Raji (cell line): Measurements from ENCODE around the gene KCNB1.

Experiments
- POLR2A ChIP-seq: IDR thresholded peaks from 2 replicates; pipeline ENCODE4 v1.6.1; 2011; ENCODE audit warnings: low read depth, low read length, control low read depth; ENCODE audit not compliant: insufficient read depth

Gene KCNB1

DNA sequence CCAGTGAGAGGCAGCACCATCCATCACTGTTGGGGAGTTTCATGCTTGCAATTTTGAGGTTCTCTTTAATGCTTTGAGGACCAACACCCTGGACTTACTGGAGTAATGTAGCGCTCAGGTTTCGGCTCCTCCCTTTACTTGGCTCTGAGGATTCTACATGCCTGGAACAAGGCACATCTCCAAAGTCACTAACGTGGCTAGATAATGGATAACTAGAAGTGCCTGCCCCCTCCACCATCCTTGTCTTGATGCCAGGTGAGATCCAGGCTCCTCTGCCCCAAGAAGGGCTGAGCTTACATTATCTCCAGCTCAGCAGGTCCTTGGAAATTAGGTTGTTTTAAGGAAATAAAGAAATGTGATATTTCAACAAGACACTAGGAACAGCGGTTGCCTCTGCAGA lies 129.1 kb downstream of the KCNB1 start:
- TF ChIP-seq POLR2A, result no peak

DNA sequence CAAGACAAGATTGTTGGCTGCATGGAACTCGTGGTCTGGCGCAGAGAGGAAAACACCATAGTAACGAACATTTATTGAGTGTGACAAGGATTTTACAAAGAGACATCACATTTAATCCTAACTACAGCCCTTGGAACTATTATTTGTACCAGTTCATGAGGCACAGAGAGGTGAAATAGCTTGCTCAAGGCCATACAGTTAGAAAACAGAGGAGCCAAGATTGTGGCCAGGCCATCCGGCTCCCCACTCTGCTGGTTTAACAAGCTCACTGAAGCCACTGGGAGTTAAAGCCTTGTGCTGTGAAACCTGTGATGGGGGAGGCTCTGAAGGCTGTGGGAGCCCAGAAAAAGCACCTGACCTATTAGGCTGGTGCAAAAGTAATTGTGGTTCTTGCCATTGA lies 129.7 kb downstream of the KCNB1 start:
- no peak for TF ChIP-seq POLR2A

DNA sequence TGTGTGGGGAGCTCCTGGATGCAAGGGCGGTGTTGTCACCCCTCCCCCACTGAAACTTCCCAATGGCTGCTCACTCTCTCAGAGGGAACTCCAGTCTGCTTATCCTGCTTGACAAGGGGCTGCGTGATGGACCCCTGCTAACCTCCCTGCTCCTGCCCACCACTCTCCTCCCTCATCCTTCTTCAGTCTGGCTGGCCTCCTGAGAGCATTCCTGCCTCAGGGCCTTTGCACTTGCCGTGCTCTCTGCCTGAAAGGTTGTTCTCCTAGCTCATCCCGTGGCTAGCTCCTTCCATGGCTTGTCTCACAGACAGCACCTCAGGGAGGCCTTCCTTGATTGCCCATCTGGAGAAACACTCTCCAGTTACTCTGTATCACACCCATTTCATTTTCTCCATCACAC lies 130.7 kb downstream of the KCNB1 start:
- TF ChIP-seq POLR2A, result no peak

DNA sequence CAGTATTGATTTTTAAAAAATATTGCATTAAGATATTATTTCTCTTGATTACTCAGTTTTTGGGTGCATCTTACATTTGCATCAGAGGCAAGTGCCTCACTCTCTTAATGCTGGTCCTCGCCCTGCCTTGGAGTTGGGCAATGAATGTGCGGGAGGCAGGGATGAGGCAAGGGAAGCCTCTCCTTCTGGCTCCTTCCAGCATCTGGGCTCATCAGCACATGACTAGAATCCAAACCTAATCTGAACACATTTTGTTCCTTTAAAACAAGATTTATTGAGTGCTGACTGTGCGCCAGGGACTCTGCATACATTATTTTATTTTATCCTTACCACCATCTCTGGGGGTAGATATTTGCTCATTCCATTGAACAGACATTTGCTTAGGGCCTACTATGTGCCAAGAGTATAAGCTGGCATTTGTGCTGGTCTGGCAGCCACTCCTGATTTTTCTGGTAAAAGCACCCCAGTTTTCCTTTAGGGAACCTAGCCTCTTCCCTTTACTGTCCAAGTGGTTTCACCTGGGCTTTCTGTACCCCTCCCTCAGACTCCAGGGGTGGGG lies 132.7 kb downstream of the KCNB1 start:
- TF ChIP-seq POLR2A, result no peak

DNA sequence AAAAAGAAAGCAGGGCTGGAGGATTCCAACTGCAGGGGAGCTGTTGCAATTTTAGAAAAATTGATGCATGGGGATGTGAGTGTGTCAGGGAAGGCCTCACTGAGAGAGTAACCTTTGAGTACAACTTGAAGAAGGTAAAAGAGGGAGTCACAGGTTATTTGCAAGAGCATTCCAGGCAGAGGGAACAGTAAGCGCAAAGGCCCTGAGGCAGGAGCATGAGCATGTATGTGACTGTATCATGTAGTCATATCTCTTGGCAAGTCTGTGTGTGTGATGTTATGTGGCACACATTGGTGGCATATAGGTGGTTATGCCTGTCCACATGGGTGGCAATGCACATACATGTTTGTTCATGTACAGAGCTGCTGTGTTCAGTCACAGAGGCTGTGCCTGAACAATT lies 133.4 kb downstream of the KCNB1 start:
- TF ChIP-seq POLR2A, result no peak

DNA sequence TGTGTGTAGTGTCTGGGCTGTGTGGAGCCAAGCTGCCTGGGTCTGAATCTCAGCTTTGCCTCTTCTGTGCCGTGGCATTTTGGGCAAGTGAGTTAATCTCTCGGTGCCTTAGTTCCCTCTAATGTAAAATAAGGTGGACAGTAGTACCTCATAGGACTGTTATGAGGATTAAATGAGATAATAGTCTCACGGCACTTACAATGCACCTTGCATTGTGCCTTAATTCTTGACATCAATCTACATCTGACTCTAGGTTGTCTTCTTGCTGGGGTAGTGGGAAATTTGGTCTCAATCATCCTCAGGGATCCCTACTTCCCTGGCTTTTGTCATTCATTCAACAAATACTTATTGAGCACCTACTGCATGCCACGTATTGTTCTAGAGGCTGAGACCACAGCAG lies 133.9 kb downstream of the KCNB1 start:
- no peak for TF ChIP-seq POLR2A

DNA sequence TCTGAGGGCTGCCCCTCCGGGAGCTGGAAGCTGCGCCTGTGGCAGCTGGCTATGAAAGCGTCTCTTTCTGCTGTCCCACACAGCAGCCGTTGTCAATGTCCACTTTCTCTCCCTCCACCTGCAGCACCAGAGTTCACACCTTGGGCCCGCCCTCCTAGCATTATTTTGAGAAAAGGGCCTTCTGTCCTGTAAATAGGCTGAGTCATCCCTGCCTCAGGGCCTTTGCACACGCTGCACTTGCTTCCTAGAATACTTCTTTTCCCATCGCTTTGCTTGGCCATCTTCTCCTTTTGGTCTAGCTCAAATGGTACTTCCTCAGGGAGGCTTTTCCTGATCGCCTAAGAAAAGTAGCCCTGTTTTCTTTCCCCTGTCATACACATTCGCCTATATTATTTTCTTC lies 135.3 kb downstream of the KCNB1 start:
- no peak for TF ChIP-seq POLR2A

DNA sequence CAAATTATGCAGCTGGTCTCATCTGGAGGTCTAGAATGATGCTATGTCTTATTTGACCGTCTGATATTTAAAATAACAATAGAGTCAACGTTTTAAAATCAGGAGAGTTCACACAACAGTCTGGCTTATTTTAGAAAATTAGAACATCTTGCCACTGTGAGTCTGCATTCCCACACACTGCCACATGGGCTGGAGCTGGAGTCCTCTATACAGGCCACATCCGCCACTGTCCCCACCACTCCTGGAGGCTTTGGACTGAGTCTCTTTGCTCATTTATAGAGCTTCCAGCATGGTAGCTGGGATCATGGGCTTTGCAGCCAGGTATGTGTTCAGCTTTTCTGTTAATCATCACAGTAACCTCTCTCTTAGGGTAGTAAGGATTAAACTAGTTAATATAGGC lies 135.8 kb downstream of the KCNB1 start:
- no peak for TF ChIP-seq POLR2A

DNA sequence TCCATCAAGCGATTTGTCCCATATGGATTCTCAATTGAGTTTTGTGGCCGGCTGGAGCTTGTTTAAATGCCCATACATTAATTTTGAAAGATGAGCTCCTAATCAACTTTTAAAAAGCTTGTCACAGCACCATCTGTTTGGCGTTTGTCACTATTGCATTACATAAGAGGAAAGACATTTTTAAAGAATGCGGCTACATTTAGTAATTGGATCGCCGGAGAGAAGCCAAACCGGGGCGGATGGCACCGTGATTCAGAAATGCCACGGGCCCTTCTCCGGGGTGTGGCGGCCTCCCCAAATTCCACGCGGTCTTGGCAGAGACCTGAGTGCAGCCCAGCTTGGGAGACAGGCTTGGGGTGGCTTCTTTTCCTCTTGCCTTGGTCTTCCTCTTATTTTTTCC lies 136.9 kb downstream of the KCNB1 start:
- TF ChIP-seq POLR2A, result no peak

DNA sequence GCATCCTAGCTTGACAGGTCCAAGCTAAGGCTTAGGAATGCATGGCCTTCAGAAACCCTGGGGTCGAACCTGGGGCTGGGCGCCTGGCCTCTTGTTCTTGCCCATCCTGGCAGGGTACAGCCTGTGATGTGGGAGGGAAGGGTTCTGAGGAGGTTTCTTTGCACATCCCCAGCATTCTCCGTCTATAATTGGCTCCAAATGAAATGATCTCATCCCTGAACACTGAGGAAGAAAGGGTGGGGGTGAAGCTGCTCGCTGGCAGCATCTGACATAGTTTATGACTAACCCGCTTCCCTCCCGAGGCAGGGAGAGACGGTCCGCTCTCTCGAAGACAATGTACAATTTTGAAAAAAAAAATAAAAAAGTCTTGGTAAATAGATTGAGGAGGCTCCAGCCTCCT lies 137.5 kb downstream of the KCNB1 start:
- TF ChIP-seq POLR2A, result no peak

DNA sequence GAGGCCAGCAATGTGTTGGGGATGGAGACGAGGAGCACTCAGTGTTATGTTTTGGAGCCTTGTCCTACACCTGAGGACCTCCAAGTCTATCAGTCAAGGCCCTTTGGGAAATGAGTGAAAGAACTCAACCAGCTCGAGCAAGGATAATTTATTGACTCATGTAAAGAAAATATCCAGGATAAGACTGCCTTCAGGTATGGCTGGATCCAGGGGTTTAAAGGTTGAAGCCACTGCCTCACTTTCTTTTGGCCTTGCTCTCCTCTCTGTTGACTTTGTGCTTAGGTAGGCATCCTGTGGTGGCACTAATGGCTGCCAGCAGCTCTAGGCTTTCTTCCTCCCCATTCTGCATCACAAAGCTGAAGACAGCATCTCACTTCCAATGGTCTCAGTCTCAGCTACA lies 138.3 kb downstream of the KCNB1 start:
- no peak for TF ChIP-seq POLR2A

DNA sequence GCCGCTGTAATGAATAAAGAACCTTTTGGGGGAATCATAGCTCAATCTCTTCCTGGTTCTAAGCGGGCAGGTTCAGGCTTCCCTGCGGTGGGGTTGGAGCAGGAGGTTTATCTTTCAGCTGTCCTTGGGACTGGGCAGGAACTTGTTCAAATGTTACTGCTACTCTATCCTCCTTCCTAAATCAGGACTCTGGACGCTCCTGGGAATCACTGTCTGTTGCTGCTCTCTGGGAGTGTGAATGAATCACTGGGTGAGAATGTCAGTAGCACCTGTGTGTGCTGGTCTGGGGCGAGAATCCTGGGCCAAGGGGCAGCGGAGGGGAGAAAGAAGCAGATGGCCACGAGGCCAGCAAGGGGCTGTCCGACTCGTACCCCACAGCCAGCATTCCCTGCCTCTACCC lies 139.2 kb downstream of the KCNB1 start:
- TF ChIP-seq POLR2A, result no peak

DNA sequence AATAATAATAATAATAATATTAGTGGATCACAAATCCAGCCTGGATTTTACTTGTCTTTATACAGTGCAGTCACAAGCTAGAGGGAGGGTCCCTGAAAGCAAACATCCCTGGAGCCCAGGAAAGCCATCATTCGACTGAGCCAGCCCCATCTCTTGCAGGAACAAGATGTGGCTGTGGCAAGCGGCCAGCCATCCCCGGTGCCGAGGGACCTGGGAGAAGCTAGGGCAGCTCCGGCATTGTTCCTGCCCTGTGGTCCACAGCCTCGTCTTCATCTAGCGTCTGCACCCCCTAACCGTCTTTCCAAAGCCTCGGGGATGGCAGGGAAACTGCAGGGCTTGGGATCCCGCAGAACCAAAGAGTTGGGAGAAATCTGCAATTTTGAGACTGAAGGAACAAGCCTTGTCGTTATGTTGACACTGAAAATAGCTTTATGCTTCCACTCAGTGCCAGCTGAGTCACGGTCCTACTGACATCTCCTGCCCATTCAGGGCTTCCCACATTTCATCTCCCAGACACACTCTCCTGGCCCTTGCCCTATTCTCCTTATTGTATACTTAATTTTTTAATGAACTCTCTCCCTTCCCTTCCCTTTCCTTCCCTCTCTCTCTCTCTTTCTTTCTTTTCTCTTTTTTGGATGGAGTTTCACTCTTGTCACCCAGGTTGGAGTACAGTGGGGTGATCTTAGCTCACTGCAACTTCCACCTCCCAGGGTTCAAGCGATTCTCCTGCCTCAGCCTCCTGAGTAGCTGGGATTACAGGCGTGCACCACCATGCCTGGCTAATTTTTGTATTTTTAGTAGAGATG lies 142.1 kb downstream of the KCNB1 start:
- TF ChIP-seq POLR2A, result no peak

DNA sequence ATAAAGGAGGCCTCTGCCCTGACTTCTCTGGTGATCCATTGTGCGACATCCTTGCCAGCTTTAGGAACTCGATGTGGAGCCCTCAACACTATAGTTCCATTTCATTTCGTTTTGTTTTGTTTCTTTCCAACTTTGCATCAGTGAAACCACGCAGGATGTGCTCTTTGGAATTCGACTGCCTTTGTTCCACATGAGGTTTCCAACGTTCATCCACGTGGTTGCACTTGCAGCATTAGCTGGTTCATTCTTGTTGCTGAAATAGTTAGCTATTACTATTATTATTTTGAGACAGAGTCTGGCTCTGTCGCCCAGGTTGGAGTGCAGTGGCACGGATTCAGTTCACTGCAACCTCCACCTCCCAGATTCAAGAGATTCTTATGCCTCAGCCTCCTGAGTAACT lies 143.3 kb downstream of the KCNB1 start:
- TF ChIP-seq POLR2A, result no peak

DNA sequence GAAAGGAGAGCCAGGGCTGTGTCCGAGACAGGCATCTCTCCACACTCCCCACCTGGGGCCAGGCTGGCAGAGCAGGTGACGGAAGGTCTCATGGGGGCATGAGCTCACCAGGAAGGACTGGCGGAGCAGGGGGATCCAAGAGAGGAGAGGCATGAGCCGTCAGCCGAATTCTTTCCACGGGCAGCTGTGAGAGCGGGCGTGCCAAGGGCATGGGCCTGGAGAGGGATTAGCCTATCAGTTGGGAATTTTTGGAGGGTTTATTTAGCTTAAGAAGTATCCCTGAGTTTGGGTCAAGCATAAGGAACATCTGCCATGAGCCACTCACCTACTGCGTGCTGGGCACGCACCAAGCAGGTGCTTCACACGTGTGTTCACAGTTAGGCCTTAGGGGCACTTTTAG lies 144.4 kb downstream of the KCNB1 start:
- no peak for TF ChIP-seq POLR2A

DNA sequence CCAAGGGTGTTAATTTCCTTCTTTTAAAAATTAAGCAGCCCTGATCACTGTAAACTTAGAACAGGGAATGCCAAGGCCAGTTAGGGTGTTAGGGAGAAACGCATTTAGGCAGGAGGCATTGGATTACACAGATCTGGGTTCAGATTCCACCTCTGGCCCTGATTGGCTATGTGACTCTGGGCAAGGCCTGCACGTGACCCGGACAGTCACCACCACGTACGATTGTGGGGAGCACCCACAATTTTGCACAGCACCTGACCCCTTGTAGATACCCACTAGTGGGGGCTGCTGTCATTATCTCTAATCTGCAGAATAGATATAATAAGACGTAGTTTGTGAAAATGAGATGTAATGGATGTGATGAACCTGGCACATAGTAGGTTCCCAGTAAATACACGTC lies 145.1 kb downstream of the KCNB1 start:
- TF ChIP-seq POLR2A, result no peak

DNA sequence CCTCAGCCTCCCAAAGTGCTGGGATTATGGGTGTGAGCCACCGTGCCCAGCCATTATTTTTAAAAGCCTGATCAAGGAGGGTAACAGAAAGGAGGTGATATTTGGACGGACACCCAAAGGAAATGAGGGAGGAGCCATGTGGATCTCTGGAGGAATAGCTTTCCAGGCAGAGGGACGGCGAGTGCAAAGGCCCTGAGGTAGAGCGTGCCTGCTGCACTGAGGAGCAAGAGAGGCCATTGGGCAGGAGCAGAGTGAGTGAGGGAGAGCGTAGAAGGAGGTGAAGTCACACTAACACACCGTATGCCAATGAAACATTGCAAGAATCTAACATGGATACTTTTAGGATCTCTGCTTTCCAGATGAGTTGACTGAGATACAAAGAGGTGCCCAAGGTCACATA lies 145.7 kb downstream of the KCNB1 start:
- TF ChIP-seq POLR2A, result no peak
